NCI-H2107 treated with DMSO at 0.1 percent for 48 hours (cell line): ENCODE results near the gene FOXM1.
"Not testable (repeated sequence)": the region's sequence is repeated elsewhere in the genome, so short reads cannot be mapped to it uniquely, and the experiment has no call there.

Source experiments
- DNase-seq: peaks from one replicate; lab custom pipeline; 2025; ENCODE audit not compliant: unreplicated experiment; lab: John Stamatoyannopoulos, UW

Gene FOXM1

DNA sequence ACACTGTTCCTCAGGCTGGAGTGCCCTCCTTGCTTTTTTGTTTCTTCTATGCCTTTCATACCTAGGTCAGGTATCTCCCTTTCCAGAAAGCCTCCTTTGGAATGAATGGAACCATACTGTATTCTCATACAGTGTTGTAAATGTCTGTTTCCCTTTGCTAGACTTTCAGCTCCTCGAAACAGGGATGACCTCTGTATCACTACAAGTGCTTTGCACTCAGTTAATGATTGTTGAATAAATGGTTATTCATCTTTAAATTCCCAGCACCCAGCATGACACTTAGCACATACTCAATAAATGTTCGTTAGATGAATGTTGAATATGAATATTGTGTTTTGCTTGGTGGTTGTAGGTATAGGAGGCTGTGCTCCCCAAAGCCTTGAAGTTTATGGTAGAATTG, 7.8 kb upstream of the FOXM1 start:
- DNase-seq = no peak

DNA sequence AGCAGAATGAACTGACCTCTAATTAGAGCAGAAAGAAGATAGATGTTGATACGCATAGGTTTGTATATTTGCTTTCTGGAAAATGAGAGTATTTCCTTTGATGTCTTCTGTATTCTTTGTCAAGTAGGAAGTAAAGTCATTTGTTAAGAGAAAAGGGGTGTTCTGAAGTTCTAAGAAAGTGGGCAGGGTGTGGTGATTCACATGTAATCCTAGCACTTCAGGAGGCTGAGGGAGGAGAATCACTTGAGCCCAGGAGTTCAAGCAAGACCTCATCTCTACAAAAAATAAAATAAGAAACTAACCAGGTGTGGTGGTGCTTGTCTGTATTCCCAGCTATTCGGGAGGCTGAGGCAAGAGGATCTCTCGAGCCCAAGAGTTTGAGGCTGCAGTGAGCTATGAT, 2.9 kb upstream of the FOXM1 start:
- DNase-seq = no peak

DNA sequence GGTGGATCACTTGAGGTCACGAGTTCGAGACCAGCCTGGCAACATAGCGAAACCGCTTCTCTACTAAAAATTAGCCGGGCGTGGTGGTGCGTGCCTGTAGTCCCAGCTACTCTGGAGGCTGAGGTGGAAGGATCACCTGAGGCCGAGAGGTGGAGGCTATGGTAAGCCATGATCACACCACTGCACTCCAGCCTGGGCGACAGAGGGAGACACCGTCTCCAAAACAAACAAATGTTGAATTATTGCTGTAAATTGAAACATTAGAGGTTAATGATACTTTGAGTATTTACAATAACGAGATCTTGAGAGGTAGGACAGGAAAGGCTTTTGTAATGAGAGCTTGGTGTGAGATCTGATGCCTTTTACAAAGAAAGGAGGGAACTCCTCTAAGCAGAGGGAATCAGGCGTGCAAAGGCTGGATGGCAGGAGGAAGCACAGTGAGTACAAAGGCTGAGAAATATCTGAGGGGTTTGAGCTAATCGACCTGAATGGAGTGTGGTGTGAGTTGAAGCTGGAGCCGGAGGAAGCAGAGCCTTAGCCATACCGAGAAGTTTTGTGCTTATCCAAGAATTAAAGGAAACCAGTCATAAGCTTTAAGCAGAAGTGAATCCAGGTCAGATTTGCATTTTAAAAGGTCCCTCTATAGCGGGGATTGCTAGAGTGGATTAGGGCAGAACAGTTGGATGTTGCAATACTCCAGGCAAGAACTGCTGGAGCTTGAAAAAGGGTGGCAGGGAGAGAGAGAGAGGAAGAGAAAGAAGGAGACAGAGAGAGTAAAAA, 1.2 kb upstream of the FOXM1 start:
- DNase-seq = peak; percentile 97

GRCh38 chr12:2876431-2877046, 435 bp downstream of the FOXM1 start:
- DNase-seq = no peak

DNA sequence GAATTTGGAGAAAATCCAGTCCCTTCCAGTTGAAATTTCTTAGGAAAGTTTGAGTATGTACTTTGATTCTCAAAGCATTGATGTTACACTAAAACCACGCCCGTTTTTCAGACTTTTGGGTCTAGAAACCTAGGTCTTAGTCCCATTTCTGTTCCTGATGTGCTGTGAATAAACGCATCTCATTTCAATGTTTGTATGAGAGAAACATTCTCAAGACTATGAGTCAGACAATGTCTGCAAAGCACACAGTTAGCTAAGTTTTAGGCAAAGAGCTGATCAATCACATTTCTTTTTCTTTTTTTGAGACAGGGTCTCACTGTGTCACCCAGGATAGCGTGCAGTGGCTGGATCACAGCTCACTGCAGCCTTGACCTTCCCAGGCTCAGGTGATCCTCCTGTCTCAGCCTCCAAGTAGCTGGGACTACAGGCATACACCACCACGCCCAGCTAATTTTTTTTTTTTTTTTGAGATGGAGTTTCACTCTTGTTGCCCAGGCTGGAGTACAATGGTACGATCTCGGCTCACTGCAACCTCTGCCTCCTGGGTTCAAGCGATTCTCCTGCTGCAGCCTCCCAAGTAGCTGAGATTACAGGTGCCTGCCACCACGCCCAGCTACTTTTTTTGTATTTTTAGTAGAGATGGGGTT, 7.9 kb downstream of the FOXM1 start:
- DNase-seq = not testable (repeated sequence)

DNA sequence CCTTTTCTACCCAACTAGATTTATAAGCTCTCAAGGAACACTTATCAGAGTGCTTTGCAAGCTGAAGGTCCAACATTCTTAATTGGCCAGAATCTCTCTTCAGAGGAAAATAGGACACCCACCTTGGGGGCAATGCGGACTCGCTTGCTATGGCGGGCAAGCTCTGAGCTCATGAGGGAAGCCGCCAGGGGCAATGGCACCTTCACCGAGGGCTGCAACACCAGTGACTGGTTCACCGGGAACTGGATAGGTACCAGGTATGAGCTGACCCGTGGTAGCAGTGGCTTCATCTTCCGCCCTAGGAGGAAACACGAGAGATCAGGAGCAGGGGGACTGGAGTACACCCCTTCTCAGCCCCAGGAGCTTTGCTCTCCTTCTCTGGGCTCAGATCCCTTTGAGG, 12.8 kb downstream of the FOXM1 start:
- DNase-seq = no peak

GRCh38 chr12:2863402-2863801, 13.6 kb downstream of the FOXM1 start:
- not testable (repeated sequence) for DNase-seq

GRCh38 chr12:2862876-2863275, 14.1 kb downstream of the FOXM1 start:
- no peak for DNase-seq

DNA sequence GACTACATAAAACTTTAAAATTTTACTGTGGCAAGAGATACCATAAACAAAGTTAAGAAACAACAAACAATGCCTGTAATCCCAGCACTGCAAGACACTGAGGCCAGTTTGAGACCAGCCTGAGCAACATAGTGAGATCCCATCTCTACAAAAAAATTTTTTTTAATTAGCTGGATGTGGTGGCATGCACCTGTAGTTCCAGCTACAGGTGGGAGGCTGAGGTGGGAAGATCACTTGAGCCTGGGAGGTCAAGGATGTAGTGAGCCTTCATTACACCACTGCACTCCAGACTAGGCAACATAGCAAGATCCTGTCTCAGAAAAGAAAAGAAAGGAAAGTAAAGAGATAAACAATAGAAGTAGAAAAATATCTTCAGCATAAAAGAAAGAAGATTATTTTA, 16.8 kb downstream of the FOXM1 start:
- DNase-seq = no peak

- DNase-seq = no peak
These were observed 18.0 kb downstream of the FOXM1 start for GRCh38 chr12:2858944-2859421.

DNA sequence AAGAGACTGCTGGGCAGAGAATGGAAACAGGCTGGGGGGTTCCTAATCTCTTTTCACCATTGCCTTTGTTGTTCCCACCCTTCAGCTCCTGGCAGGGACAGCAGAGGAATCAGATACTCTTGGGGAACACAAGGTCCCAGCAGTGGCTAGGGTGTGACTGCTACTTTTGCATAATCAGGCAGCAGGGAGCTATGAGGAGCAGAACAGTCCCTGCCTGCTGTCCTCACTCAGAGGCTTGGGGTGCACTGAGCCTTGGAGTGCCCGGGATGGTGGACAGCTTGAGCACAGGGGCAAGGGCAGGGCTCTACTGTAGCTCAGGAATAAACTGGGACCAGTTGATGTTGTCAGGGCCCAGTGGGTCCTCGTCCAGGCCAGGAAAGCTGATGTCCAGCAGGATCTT, 18.6 kb downstream of the FOXM1 start:
- DNase-seq = no peak

DNA sequence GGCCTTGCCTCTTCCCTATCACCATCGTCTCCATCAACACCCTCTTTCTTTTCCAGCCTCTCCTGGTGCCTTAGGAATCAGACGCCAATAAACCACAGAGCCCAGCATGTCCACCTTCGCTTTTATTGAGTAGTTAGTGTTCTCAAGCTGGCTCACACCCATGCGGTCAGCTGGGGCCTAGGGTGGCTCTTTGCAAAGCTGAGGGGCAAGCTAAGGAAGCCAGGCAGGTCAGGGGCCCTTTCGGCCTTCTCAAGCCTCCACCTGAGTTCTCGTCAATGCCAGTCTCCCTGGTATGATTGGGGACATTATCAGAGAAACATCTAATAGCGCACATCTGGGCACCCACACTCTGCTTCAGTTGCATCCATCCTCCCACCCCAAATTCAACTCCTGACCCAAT, 19.4 kb downstream of the FOXM1 start:
- no peak for DNase-seq

GRCh38 chr12:2857021-2857431, 19.9 kb downstream of the FOXM1 start, which contains the start of gene TEX52:
TSS of gene TEX52 (minus strand) at chr12:2857039. CDS start at chr12:2857026, 13 bp downstream.
- DNase-seq = no peak

- DNase-seq = no peak
These were observed 20.9 kb downstream of the FOXM1 start for GRCh38 chr12:2856051-2856450.

DNA sequence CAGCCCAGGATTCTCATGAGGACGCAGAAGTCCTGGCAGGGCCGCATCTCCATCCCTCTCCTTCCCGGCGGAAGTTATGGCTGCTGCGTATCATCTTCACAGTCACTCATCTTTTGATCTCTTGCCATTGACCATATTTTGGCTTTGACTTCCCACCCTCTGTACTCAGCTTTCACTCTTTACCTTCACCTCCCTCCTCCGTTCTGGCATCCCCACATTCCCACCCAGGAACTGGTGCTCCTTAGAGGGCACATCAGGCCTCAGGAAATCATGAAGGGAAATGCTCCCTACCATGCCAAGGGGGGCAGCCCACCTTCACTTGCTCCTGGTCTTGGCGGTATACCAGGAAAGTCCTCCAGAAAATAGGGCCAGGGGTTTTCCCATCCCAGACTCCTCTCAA, 21.4 kb downstream of the FOXM1 start:
- no peak for DNase-seq

DNA sequence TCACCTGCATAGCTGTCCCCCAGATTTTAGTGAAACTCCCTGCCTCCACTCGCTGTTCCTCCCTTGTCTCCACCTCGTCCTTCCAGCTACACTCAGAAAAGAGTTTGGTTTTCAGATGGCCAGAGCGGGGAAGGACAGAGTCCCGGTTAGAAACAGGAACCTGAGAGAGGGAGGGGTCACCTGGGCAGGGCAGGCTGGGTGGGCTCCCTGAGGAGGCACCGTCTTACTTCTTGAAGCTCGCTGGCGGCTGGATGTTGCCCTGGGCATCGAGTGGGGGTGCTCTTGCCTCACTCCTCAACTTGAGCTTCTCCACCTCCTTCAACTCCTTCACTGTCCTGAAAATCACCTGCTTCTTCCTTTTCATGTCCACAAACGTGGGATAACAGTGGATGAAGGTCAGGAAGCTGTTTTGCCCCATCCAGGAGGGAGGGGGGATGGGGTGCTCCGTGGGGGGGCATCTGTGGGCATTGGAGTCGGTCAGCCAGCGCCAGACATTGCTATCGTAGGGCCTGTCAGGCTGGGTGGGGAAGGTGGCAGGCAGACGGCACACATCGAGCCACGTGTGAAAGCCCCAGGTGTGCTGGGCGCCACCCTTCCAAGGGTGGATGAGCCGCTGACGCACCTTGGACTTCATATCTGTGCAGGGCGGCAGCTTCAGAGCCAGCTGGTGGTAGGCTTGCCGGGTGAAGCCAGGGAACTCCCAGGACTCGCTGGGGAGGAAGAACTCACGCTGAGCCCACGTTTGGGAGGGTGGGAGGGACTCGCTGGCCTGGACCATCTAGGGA, 22.1 kb downstream of the FOXM1 start:
- DNase-seq = no peak

DNA sequence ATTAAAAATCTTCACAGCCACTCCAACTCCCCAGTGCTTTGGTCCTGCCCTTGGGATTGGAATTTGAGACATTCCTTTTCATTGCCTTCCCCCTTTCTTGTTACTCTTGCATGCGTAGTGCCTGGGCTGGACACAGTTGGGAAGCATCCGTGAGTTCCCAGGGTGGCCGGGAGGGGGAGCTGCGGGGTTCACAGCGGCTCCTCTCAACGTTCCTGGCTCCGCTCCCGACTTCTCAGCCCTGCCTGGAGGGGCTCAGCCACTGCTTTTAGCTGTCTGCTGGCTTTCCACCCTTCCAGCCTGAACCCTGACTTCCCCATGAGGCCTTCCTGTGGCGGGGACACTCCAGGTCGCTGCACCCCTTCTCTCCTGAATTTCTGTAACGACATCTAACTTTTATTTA, 23.3 kb downstream of the FOXM1 start:
- DNase-seq = peak; percentile 33

GRCh38 chr12:2851931-2852330, 25.0 kb downstream of the FOXM1 start:
- DNase-seq = no peak

DNA sequence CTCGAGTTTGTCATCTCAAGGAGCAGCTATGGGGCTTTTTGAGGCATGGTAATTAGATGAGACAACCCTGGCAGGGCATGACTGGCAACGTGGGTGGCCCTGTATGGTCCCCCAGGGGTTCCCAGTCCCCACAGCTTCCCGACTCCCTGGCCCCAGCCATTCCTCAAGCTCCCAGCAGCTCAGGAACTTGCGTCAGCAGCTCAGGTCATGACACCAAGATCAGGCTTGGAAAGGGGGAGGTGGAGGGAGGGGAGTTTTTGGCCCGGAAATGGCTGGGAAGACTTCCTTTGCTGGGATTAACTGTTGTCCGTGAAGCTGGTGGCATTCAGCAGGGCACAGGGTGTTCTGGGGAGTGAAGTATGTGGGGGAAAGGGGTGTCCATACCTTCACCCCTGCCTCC, 31.7 kb downstream of the FOXM1 start:
- no peak for DNase-seq

GRCh38 chr12:2844786-2845185, 32.2 kb downstream of the FOXM1 start:
- no peak for DNase-seq

- DNase-seq = no peak
These were observed 34.0 kb downstream of the FOXM1 start for GRCh38 chr12:2842948-2843347.
